ENCODE measurements around the gene TACR1. TPM values are rescaled to one million over a fixed set of nuclear protein-coding genes. Genes with fewer than 3 reads are reported as not detected.

TACR1 gene
- total and polyA plus RNA-seq, 8 donors, result 0.07 to 0.40 (median 0.09) TPM

GRCh38 chr2:75054296-75054695, 145.0 kb downstream of the TACR1 start:
- ATAC-seq, result no peak
- no peak overlapping the region for H3K27ac ChIP-seq
- TF ChIP-seq, protein P1, sequence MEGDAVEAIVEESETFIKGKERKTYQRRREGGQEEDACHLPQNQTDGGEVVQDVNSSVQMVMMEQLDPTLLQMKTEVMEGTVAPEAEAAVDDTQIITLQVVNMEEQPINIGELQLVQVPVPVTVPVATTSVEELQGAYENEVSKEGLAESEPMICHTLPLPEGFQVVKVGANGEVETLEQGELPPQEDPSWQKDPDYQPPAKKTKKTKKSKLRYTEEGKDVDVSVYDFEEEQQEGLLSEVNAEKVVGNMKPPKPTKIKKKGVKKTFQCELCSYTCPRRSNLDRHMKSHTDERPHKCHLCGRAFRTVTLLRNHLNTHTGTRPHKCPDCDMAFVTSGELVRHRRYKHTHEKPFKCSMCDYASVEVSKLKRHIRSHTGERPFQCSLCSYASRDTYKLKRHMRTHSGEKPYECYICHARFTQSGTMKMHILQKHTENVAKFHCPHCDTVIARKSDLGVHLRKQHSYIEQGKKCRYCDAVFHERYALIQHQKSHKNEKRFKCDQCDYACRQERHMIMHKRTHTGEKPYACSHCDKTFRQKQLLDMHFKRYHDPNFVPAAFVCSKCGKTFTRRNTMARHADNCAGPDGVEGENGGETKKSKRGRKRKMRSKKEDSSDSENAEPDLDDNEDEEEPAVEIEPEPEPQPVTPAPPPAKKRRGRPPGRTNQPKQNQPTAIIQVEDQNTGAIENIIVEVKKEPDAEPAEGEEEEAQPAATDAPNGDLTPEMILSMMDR (IDR thresholded peaks at IDR 0.05), result no peak
- no peak overlapping the region for H3K4me3 ChIP-seq
- H3K36me3 ChIP-seq, result no peaks in the 10 kb centered on the region
- no peak for DNase-seq
- no peaks in the 10 kb centered on the region for H3K27me3 ChIP-seq
- WGBS, 2 donors, result 66 to 68% methylated on average over 2 of the region's 2 CpGs
- intact Hi-C loops (cut with DNase I), result loop anchor here in 1 of 3 donors (10.0 kb wide), 1 partner anchor 351 kb away; no protein-coding TSS in a partner anchor
- H3K9me3 ChIP-seq, result no peaks in the 10 kb centered on the region
- H3K4me1 ChIP-seq, result no peaks in the 10 kb centered on the region
- no peak for FAIRE-seq

DNA sequence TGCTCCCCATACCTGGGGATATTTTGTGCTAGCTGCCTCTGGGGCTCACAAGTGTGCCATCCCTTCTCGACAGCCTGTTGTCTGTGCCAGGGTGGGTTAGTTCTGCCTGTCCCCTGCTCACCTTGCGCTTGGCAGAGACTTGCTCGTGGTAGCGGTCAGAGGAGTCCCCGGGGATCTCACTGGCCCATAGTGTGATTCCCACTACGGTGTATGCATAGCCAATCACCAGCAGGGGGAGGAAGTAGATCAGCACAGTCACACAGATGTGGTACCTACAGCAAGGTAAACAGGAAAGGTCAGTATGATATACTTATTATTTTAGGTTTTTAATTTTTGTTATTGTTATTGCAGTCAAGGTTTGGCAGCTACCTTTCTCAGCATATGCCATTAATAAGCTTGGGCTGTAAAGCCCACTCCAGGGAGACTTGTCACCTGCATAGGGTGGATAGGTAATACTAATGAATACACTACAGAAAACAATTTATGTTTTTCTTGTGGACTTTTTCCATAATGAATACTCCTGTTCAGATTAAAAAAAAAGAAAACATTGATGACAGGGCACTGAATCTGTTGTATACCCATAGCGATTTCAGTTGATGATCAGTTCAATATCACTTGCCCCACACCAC, 145.7 kb downstream of the TACR1 start:
- H3K27me3 ChIP-seq, result no peaks in the 10 kb centered on the region
- intact Hi-C loops (cut with DNase I), result loop anchor here in 1 of 3 donors (10.0 kb wide), 1 partner anchor 351 kb away; no protein-coding TSS in a partner anchor
- TF ChIP-seq, protein P1 (IDR thresholded peaks at IDR 0.05), result peak; percentile 23 to 57 (median 42)
- peak; percentile 67 to 89 (median 88) for ATAC-seq
- H3K4me3 ChIP-seq, result no peak overlapping the region
- H3K4me1 ChIP-seq, result no peaks in the 10 kb centered on the region
- WGBS, 2 donors, result 20 to 26% methylated on average over 7 of the region's 7 CpGs
- no peak overlapping the region for H3K27ac ChIP-seq
- peak in 4 of 6 donors; percentile 10 to 39 (median 20) for DNase-seq
- H3K36me3 ChIP-seq, result no peaks in the 10 kb centered on the region
- H3K9me3 ChIP-seq, result no peaks in the 10 kb centered on the region
- no peak for FAIRE-seq

GRCh38 chr2:75047992-75048625, 151.2 kb downstream of the TACR1 start:
- Histone ChIP-seq H3K4me3 (no peak overlapping the region), H3K27ac (no peak overlapping the region), H3K36me3 (no peaks in the 10 kb centered on the region), H3K27me3 (no peaks in the 10 kb centered on the region), H3K4me1 (no peaks in the 10 kb centered on the region), H3K9me3 (no peaks in the 10 kb centered on the region)
- intact Hi-C loops (cut with DNase I), result no loop called here
- 74 to 83% methylated on average over 4 of the region's 4 CpGs for WGBS, 2 donors
- TF ChIP-seq, protein P1 (IDR thresholded peaks at IDR 0.05), result no peak
- no peak for DNase-seq
- no peak for FAIRE-seq
- peak in 1 of 4 donors; percentile 51 for ATAC-seq

DNA sequence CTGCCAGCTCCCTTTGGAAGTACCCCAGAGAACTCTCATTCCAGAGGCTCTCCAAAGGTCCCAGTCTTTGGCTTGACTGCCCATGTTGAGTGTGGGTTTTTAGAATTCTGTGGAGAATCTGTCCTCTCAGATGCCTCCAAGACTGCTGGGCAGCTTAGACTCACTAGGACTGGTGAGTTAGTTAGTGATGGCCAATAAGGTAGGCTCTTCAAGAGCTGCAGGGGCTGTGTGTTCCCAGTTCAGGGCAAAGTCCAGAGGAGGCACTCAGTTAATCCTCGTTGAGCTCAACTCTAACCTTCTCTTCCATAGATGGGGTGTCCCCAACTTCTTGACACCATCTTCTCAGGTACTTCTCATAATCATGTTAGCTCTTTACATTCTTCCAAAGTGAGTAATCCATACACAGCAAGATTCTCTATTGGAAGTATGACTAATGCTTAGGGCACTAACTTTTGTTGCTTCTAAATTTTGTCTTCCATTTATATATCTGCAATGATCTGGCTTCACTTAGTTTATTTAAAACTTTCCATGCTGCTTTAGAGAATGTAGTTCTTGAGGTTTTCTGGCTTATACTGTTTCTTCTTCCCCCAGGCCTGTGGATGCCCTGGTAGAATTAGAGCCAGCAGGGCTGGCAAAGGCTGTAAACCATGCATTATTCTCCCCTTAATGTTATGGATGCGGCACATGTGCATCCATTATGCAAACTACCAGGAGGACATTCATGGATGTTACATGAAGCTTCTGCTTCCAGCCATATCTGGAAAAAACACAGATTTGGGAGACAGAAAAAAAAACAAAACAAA, 151.9 kb downstream of the TACR1 start:
- TF ChIP-seq, protein P1 (IDR thresholded peaks at IDR 0.05), result no peak
- intact Hi-C loops (cut with DNase I), result no loop called here

More for the DNA sequence above, 151.9 kb downstream of the TACR1 start:
- H3K27me3 ChIP-seq, result no peaks in the 10 kb centered on the region
- FAIRE-seq (no peak), DNase-seq (no peak), ATAC-seq (no peak)
- H3K9me3 ChIP-seq, result no peaks in the 10 kb centered on the region
- H3K36me3 ChIP-seq, result no peaks in the 10 kb centered on the region
- H3K4me3 ChIP-seq, result no peak overlapping the region
- no peak overlapping the region for H3K27ac ChIP-seq
- WGBS, 2 donors, result 76 to 77% methylated on average over 2 of the region's 2 CpGs
- no peaks in the 10 kb centered on the region for H3K4me1 ChIP-seq
